ENCODE data around the gene RPL27A. TPM values are rescaled to one million over a fixed set of nuclear protein-coding genes. Genes with fewer than 3 reads are reported as not detected.

The RPL27A gene
- total RNA-seq, 1 donor from 2014 or later, result 1,860 TPM

DNA sequence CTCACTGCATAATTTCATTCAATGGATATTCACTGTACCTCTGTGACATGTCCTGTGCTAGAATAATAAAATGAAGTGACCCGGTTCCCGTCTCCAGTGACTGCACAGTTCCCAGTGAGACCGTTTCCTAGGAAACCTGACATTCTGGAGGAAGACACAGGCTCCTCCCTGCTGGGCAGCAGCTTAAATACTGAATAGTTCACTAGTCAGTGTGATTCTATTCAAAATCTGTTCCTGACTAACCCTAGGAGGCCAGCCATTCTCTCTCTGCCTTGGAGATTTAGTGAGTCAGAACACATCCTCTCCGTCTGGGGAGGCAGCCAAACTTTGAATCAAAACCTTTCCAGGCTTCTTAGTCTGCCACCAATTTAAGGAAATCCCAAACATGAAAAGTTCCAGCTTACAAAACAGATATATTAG lies 11.4 kb upstream of the RPL27A start:
- Histone ChIP-seq H3K27me3 (ENCODE audit: control insufficient read depth in 3 of 3, insufficient read depth in 3 of 3, low read length in 3 of 3) (no peaks in the 10 kb centered on the region), H3K36me3 (ENCODE audit: control insufficient read depth in 3 of 3, insufficient read depth in 3 of 3, low read length in 3 of 3) (peaks cover 8 to 22% (median 18%) of the 10 kb centered on the region in 3 donors), H3K27ac (ENCODE audit: low read depth, low read length) (peak overlapping the region; percentile 78), H3K4me1 (ENCODE audit: control insufficient read depth in 3 of 3, insufficient read depth in 3 of 3, low read length in 3 of 3) (peaks cover 7 to 8% (median 8%) of the 10 kb centered on the region in 3 donors), H3K9ac (ENCODE audit: low read depth in 1 of 3, low read length in 3 of 3) (peak overlapping the region in 1 of 3 donors; percentile 14), H3K9me3 (ENCODE audit: control insufficient read depth in 3 of 3, low read length in 3 of 3) (no peaks in the 10 kb centered on the region), H3K4me3 (ENCODE audit: low read length in 3 of 3) (no peak overlapping the region)

DNA sequence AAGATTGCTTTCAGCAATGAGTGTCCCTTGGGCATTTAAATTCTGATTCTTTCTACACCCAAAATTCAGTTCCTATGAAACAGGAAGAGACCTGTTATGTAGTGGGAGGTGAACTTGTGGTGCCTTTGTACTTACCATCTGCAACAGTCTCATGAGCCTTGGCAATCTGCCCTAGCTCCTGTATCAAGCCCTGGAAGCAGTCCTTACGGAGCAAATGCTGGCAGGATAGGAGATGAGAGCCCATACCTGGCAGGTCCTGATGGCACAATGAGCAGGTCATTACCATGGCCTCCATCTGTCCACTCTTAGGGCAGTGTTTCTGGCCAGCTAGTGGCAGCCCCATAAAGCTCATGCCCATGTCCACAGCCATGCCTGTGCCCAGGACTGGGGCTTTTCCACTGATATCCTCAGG lies 10.9 kb upstream of the RPL27A start:
- Histone ChIP-seq H3K36me3 (ENCODE audit: control insufficient read depth in 3 of 3, insufficient read depth in 3 of 3, low read length in 3 of 3) (peaks cover 8 to 22% (median 18%) of the 10 kb centered on the region in 3 donors), H3K27ac (ENCODE audit: low read depth, low read length) (peak overlapping the region; percentile 78), H3K4me3 (ENCODE audit: low read length in 3 of 3) (no peak overlapping the region), H3K9me3 (ENCODE audit: control insufficient read depth in 3 of 3, low read length in 3 of 3) (no peaks in the 10 kb centered on the region), H3K9ac (ENCODE audit: low read depth in 1 of 3, low read length in 3 of 3) (no peak overlapping the region), H3K27me3 (ENCODE audit: control insufficient read depth in 3 of 3, insufficient read depth in 3 of 3, low read length in 3 of 3) (no peaks in the 10 kb centered on the region), H3K4me1 (ENCODE audit: control insufficient read depth in 3 of 3, insufficient read depth in 3 of 3, low read length in 3 of 3) (peaks cover 7 to 8% (median 8%) of the 10 kb centered on the region in 3 donors)

DNA sequence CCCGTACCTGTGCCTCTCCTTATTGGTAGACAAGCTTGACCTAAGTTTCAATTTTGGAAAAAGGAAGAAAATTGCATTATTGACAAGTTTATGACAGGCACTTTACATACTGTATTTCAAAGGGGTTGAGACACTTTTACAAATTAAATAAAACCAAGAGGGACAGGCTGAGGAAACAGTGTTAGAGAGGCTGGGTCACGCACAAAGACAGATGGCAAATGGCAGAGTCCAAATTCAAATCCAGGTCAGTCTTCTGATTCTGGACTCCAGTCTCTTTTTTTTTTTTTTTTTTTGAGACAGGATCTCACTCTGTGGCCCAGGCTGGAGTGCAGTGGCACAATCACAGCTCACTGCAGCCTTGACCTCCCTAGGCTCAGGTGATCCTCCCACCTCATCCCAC lies 10.2 kb upstream of the RPL27A start:
- H3K36me3 ChIP-seq (ENCODE audit: control insufficient read depth in 3 of 3, insufficient read depth in 3 of 3, low read length in 3 of 3), result peaks cover 8 to 22% (median 18%) of the 10 kb centered on the region in 3 donors
- H3K27me3 ChIP-seq (ENCODE audit: control insufficient read depth in 3 of 3, insufficient read depth in 3 of 3, low read length in 3 of 3), result no peaks in the 10 kb centered on the region
- H3K4me3 ChIP-seq (ENCODE audit: low read length in 3 of 3), result no peak overlapping the region
- H3K27ac ChIP-seq (ENCODE audit: low read depth, low read length), result peak overlapping the region; percentile 78
- H3K4me1 ChIP-seq (ENCODE audit: control insufficient read depth in 3 of 3, insufficient read depth in 3 of 3, low read length in 3 of 3), result peaks cover 7 to 8% (median 8%) of the 10 kb centered on the region in 3 donors
- H3K9me3 ChIP-seq (ENCODE audit: control insufficient read depth in 3 of 3, low read length in 3 of 3), result no peaks in the 10 kb centered on the region
- no peak overlapping the region for H3K9ac ChIP-seq (ENCODE audit: low read depth in 1 of 3, low read length in 3 of 3)

GRCh38 chr11:8674859-8675258 lies 7.7 kb upstream of the RPL27A start:
- no peak overlapping the region for H3K4me3 ChIP-seq (ENCODE audit: low read length in 3 of 3)
- peaks cover 3 to 28% (median 21%) of the 10 kb centered on the region in 3 donors for H3K36me3 ChIP-seq (ENCODE audit: control insufficient read depth in 3 of 3, insufficient read depth in 3 of 3, low read length in 3 of 3)

GRCh38 chr11:8676458-8676857 lies 6.1 kb upstream of the RPL27A start:
- H3K4me1 ChIP-seq (ENCODE audit: control insufficient read depth in 3 of 3, insufficient read depth in 3 of 3, low read length in 3 of 3), result peaks cover 7 to 9% (median 8%) of the 10 kb centered on the region in 3 donors
- no peaks in the 10 kb centered on the region for H3K9me3 ChIP-seq (ENCODE audit: control insufficient read depth in 3 of 3, low read length in 3 of 3)
- peaks cover 3 to 28% (median 23%) of the 10 kb centered on the region in 3 donors for H3K36me3 ChIP-seq (ENCODE audit: control insufficient read depth in 3 of 3, insufficient read depth in 3 of 3, low read length in 3 of 3)
- no peak overlapping the region for H3K9ac ChIP-seq (ENCODE audit: low read depth in 1 of 3, low read length in 3 of 3)
- no peak overlapping the region for H3K4me3 ChIP-seq (ENCODE audit: low read length in 3 of 3)
- H3K27ac ChIP-seq (ENCODE audit: low read depth, low read length), result no peak overlapping the region
- H3K27me3 ChIP-seq (ENCODE audit: control insufficient read depth in 3 of 3, insufficient read depth in 3 of 3, low read length in 3 of 3), result no peaks in the 10 kb centered on the region

More at GRCh38 chr11:8674859-8675258, 7.7 kb upstream of the RPL27A start:
- no peak overlapping the region for H3K9ac ChIP-seq (ENCODE audit: low read depth in 1 of 3, low read length in 3 of 3)
- no peaks in the 10 kb centered on the region for H3K9me3 ChIP-seq (ENCODE audit: control insufficient read depth in 3 of 3, low read length in 3 of 3)
- no peaks in the 10 kb centered on the region for H3K27me3 ChIP-seq (ENCODE audit: control insufficient read depth in 3 of 3, insufficient read depth in 3 of 3, low read length in 3 of 3)
- H3K27ac ChIP-seq (ENCODE audit: low read depth, low read length), result no peak overlapping the region
- H3K4me1 ChIP-seq (ENCODE audit: control insufficient read depth in 3 of 3, insufficient read depth in 3 of 3, low read length in 3 of 3), result peaks cover 7 to 8% (median 8%) of the 10 kb centered on the region in 3 donors

DNA sequence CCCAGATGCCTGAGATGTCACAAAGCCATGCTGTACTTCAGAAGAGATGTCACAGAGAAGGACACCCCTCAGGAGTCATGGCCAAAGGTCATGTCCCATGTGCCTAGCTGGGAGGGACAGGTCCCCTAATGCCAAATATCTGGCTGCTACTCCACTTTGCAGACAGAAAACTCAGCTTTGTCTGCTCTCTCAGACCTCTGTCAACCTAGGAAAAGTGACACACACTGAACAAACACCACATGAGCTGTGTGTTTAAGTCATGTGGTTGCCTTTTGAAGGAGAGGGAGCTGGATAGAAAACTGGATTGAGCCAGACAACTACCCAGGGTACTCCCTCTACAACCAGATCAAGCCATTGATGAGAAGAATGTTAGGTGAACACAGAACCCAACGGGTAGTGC lies 3.6 kb upstream of the RPL27A start:
- H3K27ac ChIP-seq (ENCODE audit: low read depth, low read length), result no peak overlapping the region
- H3K36me3 ChIP-seq (ENCODE audit: control insufficient read depth in 3 of 3, insufficient read depth in 3 of 3, low read length in 3 of 3), result peaks cover 3 to 23% (median 17%) of the 10 kb centered on the region in 3 donors
- peaks cover 10 to 17% (median 12%) of the 10 kb centered on the region in 3 donors for H3K4me1 ChIP-seq (ENCODE audit: control insufficient read depth in 3 of 3, insufficient read depth in 3 of 3, low read length in 3 of 3)
- H3K9me3 ChIP-seq (ENCODE audit: control insufficient read depth in 3 of 3, low read length in 3 of 3), result no peaks in the 10 kb centered on the region
- H3K27me3 ChIP-seq (ENCODE audit: control insufficient read depth in 3 of 3, insufficient read depth in 3 of 3, low read length in 3 of 3), result no peaks in the 10 kb centered on the region
- no peak overlapping the region for H3K4me3 ChIP-seq (ENCODE audit: low read length in 3 of 3)
- no peak overlapping the region for H3K9ac ChIP-seq (ENCODE audit: low read depth in 1 of 3, low read length in 3 of 3)

DNA sequence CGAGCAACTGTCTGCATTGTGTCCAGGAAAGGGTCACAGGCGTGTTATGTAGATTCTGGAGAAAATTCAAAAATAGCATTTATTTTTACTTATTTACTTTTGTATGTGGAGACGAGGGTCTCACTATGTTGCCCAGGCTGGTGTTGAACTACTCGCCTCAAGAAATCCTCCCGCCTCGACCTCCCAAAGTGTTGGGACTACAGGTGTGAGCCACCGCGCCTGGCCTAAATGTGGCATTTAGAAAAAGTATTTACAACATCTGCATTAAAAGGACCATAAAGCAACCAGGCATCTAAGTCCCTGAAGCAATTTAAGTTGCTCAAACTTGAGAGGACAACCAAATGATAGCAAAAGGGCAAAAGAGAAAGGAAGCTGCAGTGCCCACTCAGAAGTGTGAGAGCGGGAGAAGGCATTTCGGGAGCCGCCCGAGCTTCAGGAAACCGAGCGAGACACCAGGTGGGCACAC lies 722 bp upstream of the RPL27A start:
- Histone ChIP-seq H3K4me3 (ENCODE audit: low read length in 3 of 3) (peak overlapping the region; percentile 85 to 96 (median 89)), H3K9ac (ENCODE audit: low read depth in 1 of 3, low read length in 3 of 3) (peak overlapping the region; percentile 99), H3K27me3 (ENCODE audit: control insufficient read depth in 3 of 3, insufficient read depth in 3 of 3, low read length in 3 of 3) (no peaks in the 10 kb centered on the region), H3K4me1 (ENCODE audit: control insufficient read depth in 3 of 3, insufficient read depth in 3 of 3, low read length in 3 of 3) (peaks cover 15 to 32% (median 20%) of the 10 kb centered on the region in 3 donors), H3K9me3 (ENCODE audit: control insufficient read depth in 3 of 3, low read length in 3 of 3) (no peaks in the 10 kb centered on the region), H3K36me3 (ENCODE audit: control insufficient read depth in 3 of 3, insufficient read depth in 3 of 3, low read length in 3 of 3) (peaks cover 20 to 50% (median 44%) of the 10 kb centered on the region in 3 donors), H3K27ac (ENCODE audit: low read depth, low read length) (peak overlapping the region; percentile 95)

GRCh38 chr11:8683115-8683807 lies 669 bp downstream of the RPL27A start:
- peaks cover 20 to 50% (median 45%) of the 10 kb centered on the region in 3 donors for H3K36me3 ChIP-seq (ENCODE audit: control insufficient read depth in 3 of 3, insufficient read depth in 3 of 3, low read length in 3 of 3)
- peaks cover 21 to 45% (median 29%) of the 10 kb centered on the region in 3 donors for H3K4me1 ChIP-seq (ENCODE audit: control insufficient read depth in 3 of 3, insufficient read depth in 3 of 3, low read length in 3 of 3)
- H3K9ac ChIP-seq (ENCODE audit: low read depth in 1 of 3, low read length in 3 of 3), result peak overlapping the region; percentile 99
- peak overlapping the region; percentile 95 for H3K27ac ChIP-seq (ENCODE audit: low read depth, low read length)
- H3K9me3 ChIP-seq (ENCODE audit: control insufficient read depth in 3 of 3, low read length in 3 of 3), result no peaks in the 10 kb centered on the region
- H3K27me3 ChIP-seq (ENCODE audit: control insufficient read depth in 3 of 3, insufficient read depth in 3 of 3, low read length in 3 of 3), result no peaks in the 10 kb centered on the region
- peak overlapping the region; percentile 85 to 96 (median 89) for H3K4me3 ChIP-seq (ENCODE audit: low read length in 3 of 3)

DNA sequence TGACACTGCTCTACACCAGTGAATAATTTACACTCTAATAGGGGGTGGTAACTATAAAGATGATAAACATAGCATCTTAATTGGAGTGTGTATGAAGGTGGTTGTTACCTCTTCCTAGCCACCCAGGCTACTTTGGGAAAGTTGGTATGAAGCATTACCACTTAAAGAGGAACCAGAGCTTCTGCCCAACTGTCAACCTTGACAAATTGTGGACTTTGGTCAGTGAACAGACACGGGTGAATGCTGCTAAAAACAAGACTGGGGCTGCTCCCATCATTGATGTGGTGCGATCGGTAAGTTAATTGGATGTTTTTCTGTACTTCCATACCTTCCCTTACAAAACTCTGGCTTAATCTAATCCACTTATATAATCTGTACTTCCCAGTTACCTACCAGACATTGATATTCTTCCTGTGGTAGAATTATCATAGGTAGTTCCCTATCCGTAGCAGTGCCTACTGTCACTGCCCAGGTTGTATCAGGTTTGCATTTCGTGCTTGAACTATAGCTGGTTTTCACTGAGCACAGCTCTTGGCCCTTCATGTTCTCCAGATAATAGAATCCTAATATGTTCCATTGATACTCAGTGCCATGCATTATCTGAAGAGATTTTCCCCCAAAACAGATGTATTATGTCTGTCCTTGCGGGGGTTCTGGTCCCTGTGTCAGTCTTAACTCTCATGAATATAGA lies 2.2 kb downstream of the RPL27A start:
- no peaks in the 10 kb centered on the region for H3K9me3 ChIP-seq (ENCODE audit: control insufficient read depth in 3 of 3, low read length in 3 of 3)
- peak overlapping the region in 1 of 3 donors; percentile 99 for H3K9ac ChIP-seq (ENCODE audit: low read depth in 1 of 3, low read length in 3 of 3)
- H3K36me3 ChIP-seq (ENCODE audit: control insufficient read depth in 3 of 3, insufficient read depth in 3 of 3, low read length in 3 of 3), result peaks cover 20 to 39% (median 36%) of the 10 kb centered on the region in 3 donors
- H3K4me1 ChIP-seq (ENCODE audit: control insufficient read depth in 3 of 3, insufficient read depth in 3 of 3, low read length in 3 of 3), result peaks cover 24 to 52% (median 35%) of the 10 kb centered on the region in 3 donors
- no peaks in the 10 kb centered on the region for H3K27me3 ChIP-seq (ENCODE audit: control insufficient read depth in 3 of 3, insufficient read depth in 3 of 3, low read length in 3 of 3)
- H3K4me3 ChIP-seq (ENCODE audit: low read length in 3 of 3), result peak overlapping the region in 1 of 3 donors; percentile 85
- peak overlapping the region; percentile 95 for H3K27ac ChIP-seq (ENCODE audit: low read depth, low read length)

GRCh38 chr11:8685306-8685705 lies 2.7 kb downstream of the RPL27A start:
- no peak overlapping the region for H3K4me3 ChIP-seq (ENCODE audit: low read length in 3 of 3)
- peaks cover 20 to 34% (median 31%) of the 10 kb centered on the region in 3 donors for H3K36me3 ChIP-seq (ENCODE audit: control insufficient read depth in 3 of 3, insufficient read depth in 3 of 3, low read length in 3 of 3)
- peak overlapping the region in 1 of 3 donors; percentile 40 for H3K9ac ChIP-seq (ENCODE audit: low read depth in 1 of 3, low read length in 3 of 3)
- H3K27ac ChIP-seq (ENCODE audit: low read depth, low read length), result no peak overlapping the region
- no peaks in the 10 kb centered on the region for H3K27me3 ChIP-seq (ENCODE audit: control insufficient read depth in 3 of 3, insufficient read depth in 3 of 3, low read length in 3 of 3)
- H3K4me1 ChIP-seq (ENCODE audit: control insufficient read depth in 3 of 3, insufficient read depth in 3 of 3, low read length in 3 of 3), result peaks cover 24 to 55% (median 35%) of the 10 kb centered on the region in 3 donors
- no peaks in the 10 kb centered on the region for H3K9me3 ChIP-seq (ENCODE audit: control insufficient read depth in 3 of 3, low read length in 3 of 3)

Measured in skeletal muscle tissue (tissue), 4 donors.